H9 (cell line): ENCODE results near the gene FBXO39. TPM values are rescaled to one million over a fixed set of nuclear protein-coding genes. Genes with fewer than 3 reads are reported as not detected.

Experiments
- DNase-seq: peaks from one replicate; pipeline ENCODE4 v3.0.0-alpha.2; 2017
- H2AFZ ChIP-seq: one replicate; pipeline ENCODE4 v1.6.1; 2013; ENCODE audit warnings: mild to moderate bottlenecking, low read length, control low read depth, moderate library complexity
- H2AK5ac ChIP-seq: 2 replicates; pipeline ENCODE4 v1.6.1; 2013; ENCODE audit warnings: low read length, control low read depth, mixed read lengths; ENCODE audit not compliant: insufficient read length
- H2BK120ac ChIP-seq: one replicate; pipeline ENCODE4 v1.6.1; 2013; ENCODE audit warnings: low read depth, mild to moderate bottlenecking, low read length, control low read depth, inconsistent platforms; ENCODE audit not compliant: poor library complexity, severe bottlenecking
- H2BK12ac ChIP-seq: 2 replicates; pipeline ENCODE4 v1.6.1; 2013; ENCODE audit warnings: low read length, control low read depth, mixed read lengths, low read depth; ENCODE audit not compliant: insufficient read length
- H2BK15ac ChIP-seq: 2 replicates; pipeline ENCODE4 v1.6.1; 2013; ENCODE audit warnings: low read depth, low read length, control low read depth
- H2BK20ac ChIP-seq: one replicate; pipeline ENCODE4 v1.6.1; 2013; ENCODE audit warnings: low read depth, mild to moderate bottlenecking, low read length, control low read depth, inconsistent platforms; ENCODE audit not compliant: poor library complexity, severe bottlenecking
- H2BK5ac ChIP-seq: 2 replicates; pipeline ENCODE4 v1.6.1; 2013; ENCODE audit warnings: low read length, control low read depth, mixed read lengths; ENCODE audit not compliant: insufficient read length
- H3K14ac ChIP-seq: 2 replicates; pipeline ENCODE4 v1.6.1; 2013; ENCODE audit warnings: low read length, control low read depth; ENCODE audit not compliant: insufficient read depth
- H3K18ac ChIP-seq: 2 replicates; pipeline ENCODE4 v1.6.1; 2013; ENCODE audit warnings: low read depth, mild to moderate bottlenecking, mixed read lengths, low read length, control low read depth; ENCODE audit not compliant: insufficient read length
- H3K23ac ChIP-seq: 2 replicates; pipeline ENCODE4 v1.6.1; 2013; ENCODE audit warnings: low read length, control low read depth, mixed read lengths, low read depth; ENCODE audit not compliant: insufficient read length
- H3K23me2 ChIP-seq: 2 replicates; pipeline ENCODE4 v1.6.1; 2013; ENCODE audit warnings: low read depth, mild to moderate bottlenecking, mixed read lengths, low read length, control low read depth; ENCODE audit not compliant: insufficient read length, poor library complexity, severe bottlenecking
- H3K27ac ChIP-seq: 2 replicates; pipeline ENCODE4 v1.5.1; 2013; ENCODE audit warnings: low read length, control low read depth, mixed read lengths, low read depth; ENCODE audit not compliant: insufficient read length
- H3K27me3 ChIP-seq: 2 replicates; pipeline ENCODE4 v1.6.1; 2013; ENCODE audit warnings: low read length, control low read depth, inconsistent platforms; ENCODE audit not compliant: insufficient read depth
- H3K4ac ChIP-seq: 2 replicates; pipeline ENCODE4 v1.6.1; 2013; ENCODE audit warnings: low read depth, mild to moderate bottlenecking, control low read depth, inconsistent platforms, low read length, moderate library complexity
- H3K4me1 ChIP-seq: 2 replicates; pipeline ENCODE4 v1.6.1; 2013; ENCODE audit warnings: low read length, control low read depth, inconsistent platforms; ENCODE audit not compliant: insufficient read depth
- H3K4me2 ChIP-seq: 2 replicates; pipeline ENCODE4 v1.6.1; 2013; ENCODE audit warnings: low read length, control low read depth, mixed read lengths; ENCODE audit not compliant: insufficient read length, insufficient read depth
- H3K56ac ChIP-seq: 2 replicates; pipeline ENCODE4 v1.6.1; 2013; ENCODE audit warnings: low read depth, mild to moderate bottlenecking, mixed read lengths, low read length, control low read depth; ENCODE audit not compliant: insufficient read length
- H3K79me1 ChIP-seq: 2 replicates; pipeline ENCODE4 v1.6.1; 2013; ENCODE audit warnings: low read depth, mild to moderate bottlenecking, moderate library complexity, low read length, control low read depth, inconsistent platforms; ENCODE audit not compliant: insufficient read depth, poor library complexity, severe bottlenecking
- H3K79me2 ChIP-seq: 2 replicates; pipeline ENCODE4 v1.6.1; 2013; ENCODE audit warnings: low read length, control low read depth, inconsistent platforms; ENCODE audit not compliant: insufficient read depth
- H3K9ac ChIP-seq: 2 replicates; pipeline ENCODE4 v1.6.1; 2013; ENCODE audit warnings: low read length, control low read depth, mixed read lengths; ENCODE audit not compliant: insufficient read length; ENCODE audit errors: extremely low read depth
- H3K9me3 ChIP-seq: one replicate; pipeline ENCODE4 v1.6.1; 2013; ENCODE audit warnings: low read depth, low read length, inconsistent platforms; ENCODE audit not compliant: control insufficient read depth
- H3T11ph ChIP-seq: one replicate; pipeline ENCODE4 v1.6.1; 2013; ENCODE audit warnings: mild to moderate bottlenecking, low read length, control low read depth, inconsistent platforms
- H4K20me1 ChIP-seq: one replicate; pipeline ENCODE4 v1.6.1; 2013; ENCODE audit not compliant: control insufficient read depth, insufficient read length, insufficient read depth
- H4K5ac ChIP-seq: 2 replicates; pipeline ENCODE4 v1.6.1; 2013; ENCODE audit warnings: low read depth, mild to moderate bottlenecking, mixed read lengths, low read length, control low read depth; ENCODE audit not compliant: insufficient read length
- H4K8ac ChIP-seq: replicated peaks from 2 replicates; pipeline ENCODE4 v1.6.1; 2013; ENCODE audit warnings: low read length, control low read depth, mixed read lengths, low read depth; ENCODE audit not compliant: insufficient read length
- H4K91ac ChIP-seq: 2 replicates; pipeline ENCODE4 v1.6.1; 2013; ENCODE audit warnings: low read depth, mild to moderate bottlenecking, moderate library complexity, mixed read lengths, low read length, control low read depth; ENCODE audit not compliant: insufficient read length
- H3K27ac Mint-ChIP-seq, 3 experiments: 2 replicates in 2 of 3; 3 replicates in 1 of 3; pipeline ENCODE4 v1.8.0; 2020 to 2021; ENCODE audit warnings: mixed read lengths in 3 of 3, mild to moderate bottlenecking in 1 of 3, moderate library complexity in 1 of 3
- H3K27me3 Mint-ChIP-seq: 2 replicates; pipeline ENCODE4 v1.8.0; 2021; ENCODE audit warnings: low read depth, mild to moderate bottlenecking, moderate library complexity, mixed read lengths
- H3K36me3 Mint-ChIP-seq, 3 experiments: 2 replicates in 2 of 3; 3 replicates in 1 of 3; pipeline ENCODE4 v1.8.0; 2020 to 2021; ENCODE audit warnings: low read depth in 3 of 3, mixed read lengths in 3 of 3; ENCODE audit not compliant: insufficient read depth in 1 of 3
- H3K4me1 Mint-ChIP-seq, 2 experiments: 2 replicates each; pipeline ENCODE4 v1.8.0; 2020; ENCODE audit warnings: mixed read lengths in 2 of 2
- H3K4me3 Mint-ChIP-seq, 2 experiments: 2 replicates in 1 of 2; 3 replicates in 1 of 2; pipeline ENCODE4 v1.8.0; 2020 to 2021; ENCODE audit warnings: mild to moderate bottlenecking in 2 of 2, mixed read lengths in 2 of 2, moderate library complexity in 1 of 2
- H3K9me3 Mint-ChIP-seq, 2 experiments: 2 replicates in 1 of 2; 3 replicates in 1 of 2; pipeline ENCODE4 v1.8.0; 2020; ENCODE audit warnings: mild to moderate bottlenecking in 2 of 2, mixed read lengths in 2 of 2, moderate library complexity in 1 of 2
- WGBS: extraction: QIAGEN DNeasy Blood & Tissue Kit; methylation state at CpG from one replicate; pipeline ENCODE4 v1.1.7; 2013; ENCODE audit warnings: missing lambda C conversion rate, low lambda C conversion rate, mixed read lengths; ENCODE audit not compliant: insufficient read length; ENCODE audit errors: extremely low coverage; 5-methylcytosine and 5-hydroxymethylcytosine counted together
- total RNA-seq: library from RNA; stranded (reverse); gene quantifications from 2 replicates; pipeline ENCODE4 v1.2.1, GENCODE V29; 2021
- TF ChIP-seq, protein P1 (sequence below): fragments of 200-600 bp; sonication (generic); conservative IDR thresholded peaks from 3 replicates; pipeline ENCODE4 v1.8.0; 2021; ENCODE audit warnings: antibody characterized with exemption, mild to moderate bottlenecking

Gene FBXO39
- total RNA-seq, 1 experiment from 2014 or later = not detected

GRCh38 chr17:6761779-6762178 is 14.2 kb upstream of the FBXO39 start:
- Histone ChIP-seq H3K27me3 (no peaks in the 10 kb centered on the region), H4K20me1 (no peaks in the 10 kb centered on the region), H2AFZ (no peak overlapping the region), H4K91ac (no peak overlapping the region), H3K79me2 (no peaks in the 10 kb centered on the region), H3K4ac (no peak overlapping the region), H3K4me2 (no peak overlapping the region), H3K18ac (no peak overlapping the region), H2BK5ac (no peak overlapping the region), H2BK15ac (no peak overlapping the region), H3K27ac (no peak overlapping the region), H2BK12ac (no peak overlapping the region), H4K5ac (no peak overlapping the region), H3K9ac (no peak overlapping the region), H3K23me2 (no peaks in the 10 kb centered on the region), H2AK5ac (no peak overlapping the region), H3T11ph (no peak overlapping the region), H3K23ac (no peak overlapping the region), H4K8ac (no peak overlapping the region), H3K9me3 (no peaks in the 10 kb centered on the region), H3K56ac (no peak overlapping the region), H2BK20ac (no peak overlapping the region), H3K4me1 (no peaks in the 10 kb centered on the region; the same call in 1 of the 2 replicates), H2BK120ac (no peak overlapping the region), H3K14ac (no peak overlapping the region), H3K79me1 (no peaks in the 10 kb centered on the region)
- H3K9me3 Mint-ChIP-seq = no peaks in the 10 kb centered on the region
- no peak overlapping the region for H3K27ac Mint-ChIP-seq
- peaks cover 16 to 19% of the 10 kb centered on the region in 2 experiments for H3K4me1 Mint-ChIP-seq
- TF ChIP-seq, protein P1, sequence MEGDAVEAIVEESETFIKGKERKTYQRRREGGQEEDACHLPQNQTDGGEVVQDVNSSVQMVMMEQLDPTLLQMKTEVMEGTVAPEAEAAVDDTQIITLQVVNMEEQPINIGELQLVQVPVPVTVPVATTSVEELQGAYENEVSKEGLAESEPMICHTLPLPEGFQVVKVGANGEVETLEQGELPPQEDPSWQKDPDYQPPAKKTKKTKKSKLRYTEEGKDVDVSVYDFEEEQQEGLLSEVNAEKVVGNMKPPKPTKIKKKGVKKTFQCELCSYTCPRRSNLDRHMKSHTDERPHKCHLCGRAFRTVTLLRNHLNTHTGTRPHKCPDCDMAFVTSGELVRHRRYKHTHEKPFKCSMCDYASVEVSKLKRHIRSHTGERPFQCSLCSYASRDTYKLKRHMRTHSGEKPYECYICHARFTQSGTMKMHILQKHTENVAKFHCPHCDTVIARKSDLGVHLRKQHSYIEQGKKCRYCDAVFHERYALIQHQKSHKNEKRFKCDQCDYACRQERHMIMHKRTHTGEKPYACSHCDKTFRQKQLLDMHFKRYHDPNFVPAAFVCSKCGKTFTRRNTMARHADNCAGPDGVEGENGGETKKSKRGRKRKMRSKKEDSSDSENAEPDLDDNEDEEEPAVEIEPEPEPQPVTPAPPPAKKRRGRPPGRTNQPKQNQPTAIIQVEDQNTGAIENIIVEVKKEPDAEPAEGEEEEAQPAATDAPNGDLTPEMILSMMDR = no peak
- H3K36me3 Mint-ChIP-seq = peaks cover 0 to 2% (median 0%) of the 10 kb centered on the region in 3 experiments; a peak in 1 of 7 replicates
- WGBS = no CpG with 5 or more reads among the region's 8 CpGs
- no peak for DNase-seq
- H3K27me3 Mint-ChIP-seq = peaks cover 5% of the 10 kb centered on the region
- H3K4me3 Mint-ChIP-seq = no peak overlapping the region
